HepG2 (cell line): ENCODE data around the gene PLEKHG4. TPM values are rescaled to one million over a fixed set of nuclear protein-coding genes. Genes with fewer than 3 reads are reported as not detected.

Source experiments
- ATAC-seq: fragments of 200-7000 bp; cut with Tn5 transposase; 3 replicates; pipeline ENCODE4 v1.9.1; 2020; ENCODE audit warnings: mild to moderate bottlenecking, moderate library complexity
- BruUV-seq: library from RNA; stranded (reverse); fragments of 400-500 nt; replicated peaks from 2 replicates; lab custom pipeline; 2021; lab: Mats Ljungman, UMichigan
- CTCF ChIA-PET: fragments of 300-600 bp; formaldehyde crosslinking; extraction: SDS; loops from one replicate; lab custom pipeline; 2021; ENCODE audit warnings: low total read pairs, inconsistent platforms, low intra/inter-chr PET ratio; lab: Yijun Ruan, JAX
- POLR2A ChIA-PET: fragments of 350-600 bp; sonication (Branson Sonifier 250); formaldehyde crosslinking; loops from one replicate; lab custom pipeline; 2020; ENCODE audit warnings: antibody characterized with exemption, inconsistent platforms; lab: Yijun Ruan, JAX
- DNase-seq: peaks from one replicate; pipeline ENCODE4 v3.0.0-alpha.2; 2015; ENCODE audit warnings: low spot score
- FAIRE-seq: peaks from 3 replicates; lab custom pipeline; 2011; peaks lifted over from hg19 to GRCh38; lab: Jason Lieb, UNC
- H2AFZ ChIP-seq: one replicate; pipeline ENCODE4 v1.6.1; 2011; ENCODE audit warnings: low read length, inconsistent platforms
- H3K27ac ChIP-seq: fragments of 300-600 bp; 3 replicates; pipeline ENCODE4 v1.8.0; 2011; ENCODE audit warnings: mixed run types, mild to moderate bottlenecking, mixed read lengths, low read length, inconsistent platforms; ENCODE audit not compliant: insufficient read depth; ENCODE audit errors: extremely low read length
- H3K27me3 ChIP-seq, 2 experiments: fragments of 200-600 bp in 1 of 2; 2 replicates in 1 of 2; 3 replicates in 1 of 2; pipeline versions ENCODE4 v1.6.0 to v1.8.0; 2011; ENCODE audit warnings: low read length in 2 of 2, mild to moderate bottlenecking in 2 of 2, moderate library complexity in 2 of 2, inconsistent platforms in 1 of 2; ENCODE audit not compliant: insufficient read depth in 2 of 2, control insufficient read depth in 1 of 2
- H3K36me3 ChIP-seq, 2 experiments: fragments of 200-600 bp in 1 of 2; replicated peaks in 1 of 2; 2 replicates in 1 of 2; 3 replicates in 1 of 2; pipeline versions ENCODE4 v1.5.1 to v1.8.0; 2011; ENCODE audit warnings: low read length in 2 of 2, inconsistent platforms in 1 of 2; ENCODE audit not compliant: insufficient read depth in 2 of 2, control insufficient read depth in 1 of 2
- H3K4me1 ChIP-seq: 2 replicates; pipeline ENCODE4 v1.5.1; 2012; ENCODE audit warnings: low read length, inconsistent platforms; ENCODE audit not compliant: insufficient read depth
- H3K4me2 ChIP-seq: 2 replicates; pipeline ENCODE4 v1.6.0; 2011; ENCODE audit warnings: low read depth, low read length, inconsistent platforms
- H3K4me3 ChIP-seq, 3 experiments: fragments of 200-600 bp in 1 of 3; sonication (generic), shearing (Covaris generic) in 1 of 3; replicated peaks in 1 of 3; 2 replicates each; pipeline ENCODE4 v1.5.1; 2011 to 2016; ENCODE audit warnings: low read length in 3 of 3, inconsistent platforms in 2 of 3, low read depth in 2 of 3, mild to moderate bottlenecking in 2 of 3, control low read depth in 1 of 3, mixed read lengths in 1 of 3; ENCODE audit not compliant: insufficient read depth in 1 of 3
- H3K79me2 ChIP-seq: one replicate; pipeline ENCODE4 v1.6.1; 2011; ENCODE audit warnings: low read length, inconsistent platforms; ENCODE audit not compliant: insufficient read depth
- H3K9ac ChIP-seq: 2 replicates; pipeline ENCODE4 v1.6.0; 2011; ENCODE audit warnings: mild to moderate bottlenecking, low read depth, low read length, inconsistent platforms; ENCODE audit not compliant: insufficient read depth
- H3K9me3 ChIP-seq: 2 replicates; pipeline ENCODE4 v1.5.1; 2012; ENCODE audit warnings: mild to moderate bottlenecking, low read length
- H4K20me1 ChIP-seq: 2 replicates; pipeline ENCODE4 v1.6.0; 2011; ENCODE audit warnings: inconsistent platforms, mild to moderate bottlenecking, low read length, moderate library complexity; ENCODE audit not compliant: insufficient read depth
- ATAD3A ChIP-seq: sonication (generic); formaldehyde crosslinking; IDR thresholded peaks from 2 replicates; pipeline ENCODE4 v1.4.0; 2020; ENCODE audit warnings: missing genetic modification reagents
- DNMT1 ChIP-seq: sonication (generic); formaldehyde crosslinking; IDR thresholded peaks from 2 replicates; pipeline ENCODE4 v1.5.1; 2020; ENCODE audit warnings: mild to moderate bottlenecking, missing genetic modification reagents
- GABPB1 ChIP-seq: IDR thresholded peaks from 2 replicates; pipeline ENCODE4 v1.6.1; 2016; ENCODE audit warnings: mild to moderate bottlenecking, missing genetic modification reagents, moderate library complexity, missing compliant biosample characterization
- HES4 ChIP-seq: sonication (generic); formaldehyde crosslinking; IDR thresholded peaks from 2 replicates; pipeline ENCODE4 v1.9.0; 2021; ENCODE audit warnings: mild to moderate bottlenecking, missing genetic modification reagents, borderline replicate concordance
- HNRNPH1 ChIP-seq: fragments of 200-400 bp; formaldehyde crosslinking; optimal IDR thresholded peaks from 2 replicates; pipeline ENCODE3; 2017; ENCODE audit warnings: mild to moderate bottlenecking, low read depth, low read length
- HNRNPLL ChIP-seq: fragments of 200-400 bp; formaldehyde crosslinking; IDR thresholded peaks from 2 replicates; pipeline ENCODE4 v1.6.1; 2017; ENCODE audit warnings: mild to moderate bottlenecking, low read depth, low read length; ENCODE audit not compliant: poor library complexity, severe bottlenecking
- NCOA1 ChIP-seq: sonication (generic); formaldehyde crosslinking; IDR thresholded peaks from 2 replicates; pipeline ENCODE4 v1.9.0; 2021; ENCODE audit warnings: missing genetic modification reagents
- SAFB2 ChIP-seq: sonication (generic); formaldehyde crosslinking; IDR thresholded peaks from 2 replicates; pipeline ENCODE4 v1.5.1; 2020; ENCODE audit warnings: missing genetic modification reagents, low read depth, mild to moderate bottlenecking, borderline replicate concordance
- U2AF1 ChIP-seq: fragments of 200-400 bp; formaldehyde crosslinking; optimal IDR thresholded peaks from 2 replicates; pipeline ENCODE3; 2017; ENCODE audit warnings: mild to moderate bottlenecking, low read depth, low read length
- ZBTB21 ChIP-seq: sonication (generic); formaldehyde crosslinking; IDR thresholded peaks from 2 replicates; pipeline ENCODE4 v1.4.0; 2020; ENCODE audit warnings: missing genetic modification reagents
- ZBTB44 ChIP-seq: sonication (generic); formaldehyde crosslinking; IDR thresholded peaks from 2 replicates; pipeline ENCODE4 v1.4.0; 2020; ENCODE audit warnings: missing genetic modification reagents
- ZNF7 ChIP-seq: IDR thresholded peaks from 2 replicates; pipeline ENCODE4 v1.6.1; 2016; ENCODE audit warnings: missing biosample characterization, missing genetic modification reagents
- WGBS: methylation state at CpG from one replicate; pipeline ENCODE4 v1.1.6; 2017; ENCODE audit warnings: low lambda C conversion rate; 5-methylcytosine and 5-hydroxymethylcytosine counted together
- in situ Hi-C: cut with HindIII; loops from 2 replicates; pipeline ENCODE4 v1.10.0; 2017; ENCODE audit warnings: low pct_unique_long_range_greater_than_20kb; ENCODE audit not compliant: extremely low pct_ligation_motif_present
- intact Hi-C: fragments of 100-400 bp; cut with micrococcal nuclease; formaldehyde crosslinking; loops from one replicate; pipeline ENCODE4 v1.10.0; 2022; ENCODE audit not compliant: unreplicated experiment
- polyA plus RNA-seq, 8 experiments: library from polyadenylated mRNA; depleted of rRNA in 3 of 8; stranded (reverse) in 7 of 8; unstranded in 1 of 8; fragments of >200 nt; fragmentation: Illumina TruSeq in 4 of 8; extraction: Trizol in 4 of 8; gene quantifications; 2 replicates each; pipeline versions ENCODE4 v1.2.1 to v1.2.3, GENCODE V29; 2011 to 2016; ENCODE audit warnings: low read depth in 4 of 8, missing spikeins in 1 of 8, mixed read lengths in 1 of 8; ENCODE audit not compliant: insufficient read depth in 1 of 8
- total RNA-seq, 5 experiments: library from RNA; depleted of rRNA; stranded (reverse); fragments of >200 nt; fragmentation: Illumina TruSeq; extraction: Trizol; gene quantifications; 2 replicates each; pipeline ENCODE4 v1.2.3, GENCODE V29; 2016; ENCODE audit warnings: low read depth in 1 of 5

PLEKHG4 gene
- total and polyA plus RNA-seq, 2 of the 13 experiments (the other 11 are each of a cell fraction or from before 2014, with no cell fraction given): 7.1 to 13.6 TPM

- no peak for TF ChIP-seq U2AF1
- no peak for TF ChIP-seq ZBTB21 (CRISPR knock-in tag)
- TF ChIP-seq ATAD3A: no peak
Measured at GRCh38 chr16:67235816-67236562, 43.3 kb upstream of the PLEKHG4 start (continued).

- Histone ChIP-seq H3K4me3 (no peak overlapping the region), H3K9me3 (no peaks in the 10 kb centered on the region), H3K9ac (no peak overlapping the region), H3K4me1 (peaks cover 14% of the 10 kb centered on the region), H3K4me2 (no peak overlapping the region), H4K20me1 (no peaks in the 10 kb centered on the region), H3K36me3 (peaks cover 32 to 48% of the 10 kb centered on the region in 2 experiments), H3K27ac (no peak overlapping the region), H3K79me2 (no peaks in the 10 kb centered on the region), H2AFZ (no peak overlapping the region), H3K27me3 (no peaks in the 10 kb centered on the region)
- in situ Hi-C loops (no loop called here), intact Hi-C loops (no loop called here)
- WGBS: 93% methylated on average over 50 of the region's 50 CpGs
- FAIRE-seq: no peak
- ChIA-PET POLR2A (interaction anchor here (0.8 to 2.2 kb wide), 4 partner anchors 10 to 66 kb away, joined by 3 to 17 read pairs (median 4); partner anchors contain the start of genes FHOD1, NOL3 and TMEM208), CTCF (no interaction called here)
- no peak for TF ChIP-seq NCOA1
- peak; percentile 23; the same call in 1 of the 2 replicates for TF ChIP-seq GABPB1 (CRISPR knock-in tag)
- TF ChIP-seq ZNF7 (CRISPR knock-in tag): no peak
- TF ChIP-seq HNRNPH1: no peak
- TF ChIP-seq DNMT1 (CRISPR knock-in tag): 0 out of 2 replicates have a peak, but pooled peaks have one; percentile 51
- no peak for TF ChIP-seq SAFB2
- TF ChIP-seq HNRNPLL: peak; percentile 27
- no peak for TF ChIP-seq HES4 (CRISPR knock-in tag)
- TF ChIP-seq ZBTB44 (CRISPR knock-in tag): no peak
- peak; percentile 46 for DNase-seq
- peak; percentile 68 for ATAC-seq
- BruUV-seq: no TSS peak
Measured at GRCh38 chr16:67236563-67237395, 42.6 kb upstream of the PLEKHG4 start.
